Keratinocyte (primary cell): ENCODE results near the gene SIPA1L3. TPM values are rescaled to one million over a fixed set of nuclear protein-coding genes. Genes with fewer than 3 reads are reported as not detected.

Experiments used
- DNase-seq: peaks from one replicate; pipeline ENCODE4 v3.0.0-alpha.2; 2011; ENCODE audit warnings: low read depth, missing footprints, low spot score
- FAIRE-seq: peaks from 2 replicates; lab custom pipeline; 2011; peaks lifted over from hg19 to GRCh38; lab: Jason Lieb, UNC
- H2AFZ ChIP-seq: 2 replicates; pipeline ENCODE4 v1.6.0; 2012; ENCODE audit warnings: low read length, control low read depth, inconsistent platforms; ENCODE audit not compliant: control insufficient read depth
- H3K27ac ChIP-seq: 2 replicates; pipeline ENCODE4 v1.5.1; 2011; ENCODE audit warnings: low read length; ENCODE audit not compliant: control insufficient read depth, insufficient read depth
- H3K27me3 ChIP-seq: 3 replicates; pipeline ENCODE4 v1.6.0; 2011; ENCODE audit warnings: low read length; ENCODE audit not compliant: control insufficient read depth, insufficient read depth; ENCODE audit errors: extremely low read depth
- H3K36me3 ChIP-seq, 2 experiments: 2 replicates in 1 of 2; 3 replicates in 1 of 2; pipeline ENCODE4 v1.5.1; 2011; ENCODE audit warnings: low read length in 2 of 2, mild to moderate bottlenecking in 1 of 2; ENCODE audit not compliant: control insufficient read depth in 2 of 2, insufficient read depth in 2 of 2; ENCODE audit errors: extremely low read depth in 1 of 2
- H3K4me1 ChIP-seq: 3 replicates; pipeline ENCODE4 v1.5.1; 2011; ENCODE audit warnings: low read length; ENCODE audit not compliant: control insufficient read depth, insufficient read depth; ENCODE audit errors: extremely low read depth
- H3K4me2 ChIP-seq: 3 replicates; pipeline ENCODE4 v1.6.0; 2011; ENCODE audit warnings: low read depth, low read length; ENCODE audit not compliant: control insufficient read depth, insufficient read depth; ENCODE audit errors: extremely low read depth
- H3K4me3 ChIP-seq, 3 experiments: fragments of 200-600 bp in 1 of 3; sonication (generic) in 1 of 3; 2 replicates in 2 of 3; 3 replicates in 1 of 3; pipeline ENCODE4 v1.5.1; 2011 to 2016; ENCODE audit warnings: low read length in 3 of 3, mild to moderate bottlenecking in 3 of 3, control low read depth in 2 of 3, inconsistent platforms in 1 of 3, low read depth in 1 of 3, mixed read lengths in 1 of 3, mixed run types in 1 of 3, moderate library complexity in 1 of 3; ENCODE audit not compliant: control insufficient read depth in 2 of 3, insufficient read depth in 2 of 3; ENCODE audit errors: extremely low read depth in 1 of 3
- H3K79me2 ChIP-seq: 2 replicates; pipeline ENCODE4 v1.6.0; 2012; ENCODE audit warnings: low read length; ENCODE audit not compliant: control insufficient read depth, insufficient read depth
- H3K9ac ChIP-seq: 3 replicates; pipeline ENCODE4 v1.6.0; 2011; ENCODE audit warnings: low read length; ENCODE audit not compliant: control insufficient read depth, insufficient read depth; ENCODE audit errors: extremely low read depth
- H3K9me1 ChIP-seq: 3 replicates; pipeline ENCODE4 v1.6.0; 2011; ENCODE audit warnings: low read length; ENCODE audit not compliant: control insufficient read depth, insufficient read depth; ENCODE audit errors: extremely low read depth
- H3K9me3 ChIP-seq: 2 replicates; pipeline ENCODE4 v1.5.1; 2012; ENCODE audit warnings: low read depth, low read length; ENCODE audit not compliant: control insufficient read depth
- H4K20me1 ChIP-seq: 3 replicates; pipeline ENCODE4 v1.6.0; 2011; ENCODE audit warnings: low read length; ENCODE audit not compliant: control insufficient read depth, insufficient read depth; ENCODE audit errors: extremely low read depth
- CTCF ChIP-seq, 3 experiments: IDR thresholded peaks in 1 of 3; conservative IDR thresholded peaks in 1 of 3; optimal IDR thresholded peaks in 1 of 3; 2 replicates in 2 of 3; 3 replicates in 1 of 3; pipeline versions ENCODE3 to v1.5.1; 2011; ENCODE audit warnings: low read length in 3 of 3, mild to moderate bottlenecking in 3 of 3, moderate library complexity in 2 of 3, control low read depth in 1 of 3, inconsistent platforms in 1 of 3; ENCODE audit not compliant: insufficient read depth in 2 of 3; ENCODE audit errors: extremely low read depth in 1 of 3
- EZH2 ChIP-seq: IDR thresholded peaks from one replicate; pipeline ENCODE4 v1.6.1; 2012; ENCODE audit warnings: inconsistent platforms, mild to moderate bottlenecking, low read length, moderate library complexity
- dilution Hi-C: fragments of 300-500 bp; cut with MboI; formaldehyde crosslinking; loops from one replicate; pipeline ENCODE4 v1.7.0; 2020; ENCODE audit warnings: low sequenced_read_pairs; ENCODE audit not compliant: extremely low pct_ligation_motif_present
- polyA plus RNA-seq, 5 experiments: library from polyadenylated mRNA; depleted of rRNA in 3 of 5; stranded (reverse) in 3 of 5; stranded (forward) in 1 of 5; unstranded in 1 of 5; fragments of >200 nt; gene quantifications; 1 replicate in 1 of 5; 2 replicates in 3 of 5; 3 replicates in 1 of 5; pipeline versions ENCODE4 v1.2.1 to v1.2.3, GENCODE V29; 2011 to 2012; ENCODE audit warnings: missing spikeins in 2 of 5, low read depth in 1 of 5, low replicate concordance in 1 of 5

Gene SIPA1L3
- polyA plus RNA-seq, 1 donor (not counting 4 experiments of a cell fraction or from before 2014, with no cell fraction given), result 8.0 TPM

- TF ChIP-seq CTCF (optimal IDR thresholded peaks at IDR 0.05 in 1 of 3, IDR thresholded peaks at IDR 0.05 in 1 of 3, conservative IDR thresholded peaks at IDR 0.05 in 1 of 3; ENCODE audit: extremely low read depth in 1 of 3, insufficient read depth in 2 of 3, low read length in 3 of 3) (no peak), EZH2 (no peak)
- DNase-seq (no peak), FAIRE-seq (no peak)
- no peaks in the 10 kb centered on the region for H4K20me1 ChIP-seq
- H3K27ac ChIP-seq, result no peak overlapping the region
- H3K27me3 ChIP-seq, result no peaks in the 10 kb centered on the region
- H3K79me2 ChIP-seq, result no peaks in the 10 kb centered on the region
- no peak overlapping the region for H3K4me2 ChIP-seq
- peaks cover 9% of the 10 kb centered on the region for H3K4me1 ChIP-seq
- H3K9ac ChIP-seq, result no peak overlapping the region
- H3K9me1 ChIP-seq, result no peaks in the 10 kb centered on the region
- peaks cover 0 to 2% of the 10 kb centered on the region in 2 experiments for H3K36me3 ChIP-seq
- no peak overlapping the region for H2AFZ ChIP-seq
- H3K4me3 ChIP-seq, result no peak overlapping the region
- H3K9me3 ChIP-seq, result no peaks in the 10 kb centered on the region
- dilution Hi-C loops, result no loop called here
Measured at GRCh38 chr19:38060331-38060730, 153.3 kb downstream of the SIPA1L3 start.

- Histone ChIP-seq H3K4me2 (no peak overlapping the region), H3K79me2 (no peaks in the 10 kb centered on the region), H3K27me3 (no peaks in the 10 kb centered on the region), H3K9me1 (no peaks in the 10 kb centered on the region), H3K4me3 (no peak overlapping the region), H3K27ac (no peak overlapping the region), H3K4me1 (peaks cover 9% of the 10 kb centered on the region), H3K9me3 (no peaks in the 10 kb centered on the region), H3K9ac (no peak overlapping the region), H4K20me1 (no peaks in the 10 kb centered on the region), H2AFZ (no peak overlapping the region), H3K36me3 (peaks cover 0 to 2% of the 10 kb centered on the region in 2 experiments)
- DNase-seq (no peak), FAIRE-seq (no peak)
- TF ChIP-seq CTCF (optimal IDR thresholded peaks at IDR 0.05 in 1 of 3, IDR thresholded peaks at IDR 0.05 in 1 of 3, conservative IDR thresholded peaks at IDR 0.05 in 1 of 3; ENCODE audit: extremely low read depth in 1 of 3, insufficient read depth in 2 of 3, low read length in 3 of 3), result no peak
- TF ChIP-seq EZH2, result no peak
- dilution Hi-C loops, result no loop called here
Measured at GRCh38 chr19:38061294-38061693, 154.3 kb downstream of the SIPA1L3 start.
